Measurements from ENCODE around the gene POLRMT.

DNA sequence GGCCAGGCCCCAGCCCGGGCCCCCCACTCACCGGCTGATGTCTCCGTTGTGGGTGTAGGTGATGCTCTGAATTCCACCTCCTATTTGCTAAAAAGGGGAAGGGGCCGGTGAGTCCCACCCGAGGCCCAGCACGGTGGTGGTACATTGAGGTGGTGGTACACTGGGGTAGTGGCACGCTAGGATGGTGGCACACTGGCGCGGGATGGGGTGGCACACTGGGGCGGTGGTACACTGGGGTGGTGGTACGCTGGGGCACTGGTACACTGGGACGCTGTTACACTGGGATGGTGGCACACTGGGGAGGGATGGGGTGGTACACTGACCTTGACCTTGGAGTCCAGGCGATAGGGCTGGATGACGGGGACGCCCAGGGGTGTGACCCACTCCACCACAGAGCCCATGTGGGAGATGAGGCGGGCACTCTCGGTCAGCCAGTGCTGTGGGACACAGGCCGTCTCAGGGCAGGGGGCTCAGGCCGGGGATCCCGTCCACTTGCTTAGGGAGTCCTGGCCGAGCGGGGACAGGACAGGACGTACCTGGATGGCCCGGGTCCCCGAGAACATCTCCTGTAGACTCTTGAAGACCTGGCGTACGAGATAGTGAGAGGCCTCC lies 14.6 kb downstream of the POLRMT start:
- TF ChIP-seq TCF4 (CRISPR knock-in tag; IDR thresholded peaks at IDR 0.05; ENCODE audit: borderline replicate concordance): no peak
- TF ChIP-seq ZC3H10 (CRISPR knock-in tag; IDR thresholded peaks at IDR 0.05): no peak
- TF ChIP-seq, protein P1, sequence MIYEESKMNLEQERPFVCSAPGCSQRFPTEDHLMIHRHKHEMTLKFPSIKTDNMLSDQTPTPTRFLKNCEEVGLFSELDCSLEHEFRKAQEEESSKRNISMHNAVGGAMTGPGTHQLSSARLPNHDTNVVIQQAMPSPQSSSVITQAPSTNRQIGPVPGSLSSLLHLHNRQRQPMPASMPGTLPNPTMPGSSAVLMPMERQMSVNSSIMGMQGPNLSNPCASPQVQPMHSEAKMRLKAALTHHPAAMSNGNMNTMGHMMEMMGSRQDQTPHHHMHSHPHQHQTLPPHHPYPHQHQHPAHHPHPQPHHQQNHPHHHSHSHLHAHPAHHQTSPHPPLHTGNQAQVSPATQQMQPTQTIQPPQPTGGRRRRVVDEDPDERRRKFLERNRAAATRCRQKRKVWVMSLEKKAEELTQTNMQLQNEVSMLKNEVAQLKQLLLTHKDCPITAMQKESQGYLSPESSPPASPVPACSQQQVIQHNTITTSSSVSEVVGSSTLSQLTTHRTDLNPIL (CRISPR knock-in tag; IDR thresholded peaks at IDR 0.05; ENCODE audit: low read depth): no peak

Measured in SK-N-SH treated with all-trans-retinoic acid at 6 μM for 48 hours (cell line).